ENCODE results near the gene DNAJC21. TPM values are rescaled to one million over a fixed set of nuclear protein-coding genes. Genes with fewer than 3 reads are reported as not detected.

Gene DNAJC21
- total RNA-seq, 1 donor from 2014 or later, result 45.3 TPM

DNA sequence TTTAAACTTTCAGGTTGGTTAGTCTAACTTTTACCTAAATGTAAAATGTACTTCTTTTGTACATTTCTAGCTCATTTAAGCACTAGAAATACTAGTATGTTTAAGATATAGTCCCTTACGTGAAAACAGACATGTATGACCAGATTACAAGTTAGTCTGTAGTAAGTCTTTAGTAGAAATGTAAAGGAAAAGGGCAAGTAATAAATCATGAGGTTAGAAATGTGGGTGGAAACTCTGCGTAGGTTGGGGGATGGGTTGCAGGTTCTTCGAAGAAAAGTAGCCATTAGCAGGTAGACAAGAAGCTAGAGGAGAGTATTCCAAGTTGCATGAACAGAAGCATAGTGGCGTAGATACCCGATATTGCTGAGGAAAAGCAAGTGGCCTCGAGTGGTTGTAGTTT, 36.9 kb upstream of the DNAJC21 start:
- no peaks in the 10 kb centered on the region for H3K27me3 Mint-ChIP-seq (ENCODE audit: low read depth)
- H3K4me3 Mint-ChIP-seq, result no peak overlapping the region
- no peak overlapping the region for H3K27ac Mint-ChIP-seq
- H3K4me1 Mint-ChIP-seq, result peaks cover 16% of the 10 kb centered on the region
- DNase-seq (ENCODE audit: low spot score in 2 of 2, unreplicated experiment in 2 of 2), result no peak
- no peaks in the 10 kb centered on the region for H3K9me3 Mint-ChIP-seq
- TF ChIP-seq, protein P1, sequence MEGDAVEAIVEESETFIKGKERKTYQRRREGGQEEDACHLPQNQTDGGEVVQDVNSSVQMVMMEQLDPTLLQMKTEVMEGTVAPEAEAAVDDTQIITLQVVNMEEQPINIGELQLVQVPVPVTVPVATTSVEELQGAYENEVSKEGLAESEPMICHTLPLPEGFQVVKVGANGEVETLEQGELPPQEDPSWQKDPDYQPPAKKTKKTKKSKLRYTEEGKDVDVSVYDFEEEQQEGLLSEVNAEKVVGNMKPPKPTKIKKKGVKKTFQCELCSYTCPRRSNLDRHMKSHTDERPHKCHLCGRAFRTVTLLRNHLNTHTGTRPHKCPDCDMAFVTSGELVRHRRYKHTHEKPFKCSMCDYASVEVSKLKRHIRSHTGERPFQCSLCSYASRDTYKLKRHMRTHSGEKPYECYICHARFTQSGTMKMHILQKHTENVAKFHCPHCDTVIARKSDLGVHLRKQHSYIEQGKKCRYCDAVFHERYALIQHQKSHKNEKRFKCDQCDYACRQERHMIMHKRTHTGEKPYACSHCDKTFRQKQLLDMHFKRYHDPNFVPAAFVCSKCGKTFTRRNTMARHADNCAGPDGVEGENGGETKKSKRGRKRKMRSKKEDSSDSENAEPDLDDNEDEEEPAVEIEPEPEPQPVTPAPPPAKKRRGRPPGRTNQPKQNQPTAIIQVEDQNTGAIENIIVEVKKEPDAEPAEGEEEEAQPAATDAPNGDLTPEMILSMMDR (IDR thresholded peaks at IDR 0.05; ENCODE audit: unreplicated experiment), result no peak
- H3K36me3 Mint-ChIP-seq, result no peaks in the 10 kb centered on the region

DNA sequence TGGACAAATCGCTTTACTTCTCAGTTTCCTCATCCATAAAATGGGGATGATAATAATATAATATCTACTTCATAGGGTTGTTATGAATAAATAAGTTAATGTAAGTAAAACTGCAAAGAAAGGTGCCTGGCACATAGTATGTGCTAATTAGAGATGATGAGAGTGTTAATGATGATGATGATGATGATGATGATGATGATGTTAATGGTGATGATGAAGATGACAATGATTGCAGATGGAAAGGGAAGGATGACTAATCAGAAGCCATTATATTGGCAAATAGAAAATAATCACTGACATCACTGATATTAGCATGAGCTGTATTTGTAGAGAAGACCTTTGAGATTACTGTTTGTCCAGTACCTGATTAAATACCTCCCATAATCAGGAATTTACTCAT, 34.6 kb upstream of the DNAJC21 start:
- Mint-ChIP-seq H3K36me3 (no peaks in the 10 kb centered on the region), H3K27me3 (ENCODE audit: low read depth) (no peaks in the 10 kb centered on the region), H3K27ac (no peak overlapping the region), H3K9me3 (no peaks in the 10 kb centered on the region), H3K4me3 (no peak overlapping the region), H3K4me1 (peaks cover 23% of the 10 kb centered on the region)
- DNase-seq (ENCODE audit: low spot score in 2 of 2, unreplicated experiment in 2 of 2), result no peak
- TF ChIP-seq, protein P1 (IDR thresholded peaks at IDR 0.05; ENCODE audit: unreplicated experiment), result no peak

DNA sequence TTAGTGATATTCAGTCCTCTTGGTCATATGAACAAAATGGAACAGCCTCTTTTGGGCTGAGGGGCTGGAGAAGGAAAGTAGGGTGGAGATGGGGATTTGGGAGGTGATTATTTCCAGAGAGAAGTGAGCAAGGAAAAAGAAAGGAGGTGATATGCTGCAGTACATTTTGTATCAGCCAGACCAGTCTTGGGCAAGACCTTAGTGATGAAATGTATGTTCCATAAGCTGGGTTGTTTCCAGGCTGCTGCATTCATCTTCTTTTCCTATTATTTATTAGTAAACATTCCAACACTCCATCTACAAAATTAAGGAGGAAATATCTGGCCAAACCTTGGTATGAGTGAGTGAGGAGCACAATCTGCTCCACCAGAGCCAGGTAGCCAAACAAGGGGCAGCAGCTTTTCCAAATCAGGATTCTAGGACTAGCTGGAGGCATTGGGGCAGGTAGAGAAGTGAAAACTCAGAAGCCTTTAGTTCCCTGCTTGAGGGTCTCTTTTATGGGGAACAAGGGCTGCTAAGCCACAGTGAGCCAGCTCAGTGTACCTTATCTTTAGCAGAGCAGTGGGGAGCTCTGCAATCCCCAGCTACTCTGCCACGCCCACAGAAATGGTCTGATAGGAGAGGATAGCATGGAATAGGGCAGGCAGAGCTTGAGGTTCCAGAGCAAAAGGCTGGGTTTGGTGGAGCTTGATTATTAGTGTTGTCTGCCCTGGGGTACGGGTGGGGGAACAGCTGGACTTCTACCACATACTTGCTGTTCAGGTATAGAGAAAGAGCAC, 33.5 kb upstream of the DNAJC21 start:
- DNase-seq (ENCODE audit: low spot score in 2 of 2, unreplicated experiment in 2 of 2), result no peak
- Mint-ChIP-seq H3K4me1 (peaks cover 23% of the 10 kb centered on the region), H3K36me3 (no peaks in the 10 kb centered on the region), H3K4me3 (no peak overlapping the region), H3K27me3 (ENCODE audit: low read depth) (no peaks in the 10 kb centered on the region), H3K27ac (no peak overlapping the region), H3K9me3 (no peaks in the 10 kb centered on the region)
- TF ChIP-seq, protein P1 (IDR thresholded peaks at IDR 0.05; ENCODE audit: unreplicated experiment), result no peak

DNA sequence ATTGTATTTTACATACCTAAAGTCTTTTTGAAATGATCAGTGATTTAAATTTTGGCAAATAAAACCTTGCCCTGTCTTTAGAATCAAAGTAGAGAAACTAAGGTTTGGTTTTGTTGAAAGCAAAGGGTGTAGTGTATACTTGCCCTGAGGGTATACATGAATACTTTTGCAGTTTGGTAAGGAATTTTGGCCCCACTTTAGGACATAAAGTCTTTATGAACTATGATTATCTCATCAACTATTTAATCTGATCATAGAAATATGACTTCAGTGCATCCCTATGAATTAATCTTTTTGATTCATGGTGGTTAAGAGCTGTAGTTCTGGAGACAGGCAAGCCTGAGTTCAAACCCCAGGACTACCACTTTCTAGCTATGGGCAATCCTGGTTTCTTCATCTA, 31.7 kb upstream of the DNAJC21 start:
- H3K4me1 Mint-ChIP-seq, result peaks cover 10% of the 10 kb centered on the region
- no peaks in the 10 kb centered on the region for H3K27me3 Mint-ChIP-seq (ENCODE audit: low read depth)
- no peak for DNase-seq (ENCODE audit: low spot score in 2 of 2, unreplicated experiment in 2 of 2)
- H3K36me3 Mint-ChIP-seq, result peaks cover 3% of the 10 kb centered on the region
- H3K4me3 Mint-ChIP-seq, result no peak overlapping the region
- H3K27ac Mint-ChIP-seq, result no peak overlapping the region
- TF ChIP-seq, protein P1 (IDR thresholded peaks at IDR 0.05; ENCODE audit: unreplicated experiment), result no peak
- H3K9me3 Mint-ChIP-seq, result no peaks in the 10 kb centered on the region

DNA sequence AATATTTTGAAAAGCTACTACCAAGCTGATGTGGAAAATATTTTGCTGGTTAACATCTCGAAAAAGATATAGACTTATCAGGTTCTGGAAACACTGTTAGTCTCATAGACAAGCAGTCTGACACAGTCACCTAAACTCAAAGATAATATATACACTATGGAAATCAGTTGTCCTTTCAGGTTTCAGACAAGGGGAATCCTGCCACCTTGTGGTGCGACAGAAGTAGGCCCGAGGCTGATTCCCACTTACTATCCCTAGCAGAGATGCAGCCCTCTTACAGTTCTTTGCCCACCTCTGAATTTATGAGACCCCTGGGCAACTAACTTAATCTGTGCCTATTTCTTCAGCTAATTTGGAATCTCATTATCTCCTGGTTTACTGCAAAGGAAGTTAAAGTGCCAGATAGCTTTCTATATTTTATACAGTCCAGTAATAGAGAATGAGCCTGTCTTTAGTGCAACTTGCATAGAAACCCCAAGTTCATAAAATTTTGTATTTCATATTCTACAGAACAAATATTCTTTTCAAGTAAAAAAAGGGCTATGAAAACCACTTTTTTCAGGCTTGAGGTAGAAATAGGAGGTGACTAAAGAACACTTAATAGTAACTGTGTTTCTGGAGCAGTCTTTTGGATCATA, 31.0 kb upstream of the DNAJC21 start:
- Mint-ChIP-seq H3K36me3 (peaks cover 4% of the 10 kb centered on the region), H3K4me1 (peaks cover 10% of the 10 kb centered on the region), H3K27me3 (ENCODE audit: low read depth) (no peaks in the 10 kb centered on the region), H3K9me3 (no peaks in the 10 kb centered on the region), H3K27ac (no peak overlapping the region), H3K4me3 (no peak overlapping the region)
- TF ChIP-seq, protein P1 (IDR thresholded peaks at IDR 0.05; ENCODE audit: unreplicated experiment), result peak; percentile 86
- DNase-seq (ENCODE audit: low spot score in 2 of 2, unreplicated experiment in 2 of 2), result peak; percentile 46 to 73

Measured in mesothelial cell of epicardium (in vitro differentiated cells).